Activated T-cell treated with anti-CD3 and anti-CD28 coated beads for 48 hours (primary cell): Measurements from ENCODE around the gene ANK3.

ENCODE experiments used
- DNase-seq: peaks from one replicate; pipeline ENCODE4 v3.0.0-alpha.2; 2020; ENCODE audit warnings: low read depth

ANK3 gene

DNA sequence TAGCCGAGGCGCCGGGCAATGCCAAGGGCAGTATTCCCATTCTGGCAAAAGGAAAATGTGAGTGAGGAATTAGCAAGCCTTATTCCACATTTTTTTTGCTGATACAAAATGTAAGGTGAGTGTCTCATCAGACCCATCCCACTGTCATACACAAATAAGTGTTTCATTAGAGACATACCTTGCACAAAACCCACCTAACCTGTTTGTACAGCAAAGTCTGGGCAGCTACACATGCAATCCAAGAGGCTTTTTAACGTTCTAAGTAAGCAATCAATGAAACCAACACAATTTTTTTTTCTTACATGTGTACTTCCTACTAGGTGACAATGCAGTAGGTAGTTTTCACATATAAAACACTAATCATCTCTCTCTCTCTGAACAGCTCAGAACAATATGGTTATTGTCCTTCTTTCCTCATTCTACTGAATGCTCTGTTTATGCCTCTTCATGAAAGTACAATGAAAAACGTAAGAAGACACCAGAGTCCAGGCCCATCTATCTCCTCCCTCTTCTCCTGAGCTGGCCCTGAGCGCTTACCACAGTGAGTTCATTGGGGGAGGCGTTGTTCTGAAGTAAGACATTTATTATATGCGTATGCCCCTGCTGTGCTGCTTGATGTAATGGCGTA, 217.2 kb downstream of the ANK3 start:
- no peak for DNase-seq

DNA sequence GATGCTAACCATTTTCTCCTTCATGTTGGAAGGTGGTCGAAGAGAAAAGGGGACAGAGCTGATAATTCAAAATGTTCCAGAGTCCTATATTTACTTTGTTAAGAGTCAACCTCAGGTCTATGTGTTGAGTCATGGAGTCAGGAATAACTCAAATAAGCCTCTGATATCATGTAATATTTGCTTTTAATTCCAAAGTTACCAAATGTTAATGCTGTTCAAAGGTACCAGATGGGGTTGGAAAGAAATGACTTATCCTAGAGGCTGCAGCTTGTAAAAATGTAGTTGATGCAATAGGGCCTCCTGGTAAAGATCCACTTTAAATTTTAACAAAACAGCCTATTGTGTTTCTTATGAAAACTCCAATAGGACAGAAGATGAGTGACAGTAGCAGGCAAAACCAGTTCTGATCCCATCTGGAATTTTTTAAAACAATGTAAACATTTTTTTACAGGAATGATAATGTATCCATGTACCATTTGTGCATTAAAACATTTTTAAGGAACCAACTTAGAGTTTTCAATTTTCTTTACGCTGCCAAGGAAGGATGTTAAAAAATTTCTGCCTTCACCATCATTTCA, 218.2 kb downstream of the ANK3 start:
- DNase-seq: no peak

GRCh38 chr10:60170250-60170649, 219.4 kb downstream of the ANK3 start:
- no peak for DNase-seq

- DNase-seq: no peak
These were observed 220.6 kb downstream of the ANK3 start for GRCh38 chr10:60169111-60169510.

DNA sequence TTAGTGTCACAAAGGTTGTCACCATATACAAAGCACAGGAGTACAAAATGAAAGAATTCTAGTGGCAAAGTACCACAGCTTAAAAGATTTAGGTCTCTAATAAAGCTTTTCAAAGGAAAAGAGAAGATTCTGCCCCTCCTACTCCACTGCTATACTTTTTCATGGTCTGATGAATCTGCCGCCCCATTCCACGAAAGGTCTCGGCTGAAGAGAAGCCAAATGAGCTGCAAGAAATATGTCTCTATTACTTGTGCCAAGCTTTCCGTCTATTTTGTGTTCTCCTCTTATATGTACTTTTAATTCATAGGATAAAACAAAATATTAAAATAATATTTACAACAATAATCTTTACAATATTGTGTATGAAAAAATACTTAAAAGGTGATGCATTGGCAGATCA, 222.6 kb downstream of the ANK3 start:
- DNase-seq: no peak

DNA sequence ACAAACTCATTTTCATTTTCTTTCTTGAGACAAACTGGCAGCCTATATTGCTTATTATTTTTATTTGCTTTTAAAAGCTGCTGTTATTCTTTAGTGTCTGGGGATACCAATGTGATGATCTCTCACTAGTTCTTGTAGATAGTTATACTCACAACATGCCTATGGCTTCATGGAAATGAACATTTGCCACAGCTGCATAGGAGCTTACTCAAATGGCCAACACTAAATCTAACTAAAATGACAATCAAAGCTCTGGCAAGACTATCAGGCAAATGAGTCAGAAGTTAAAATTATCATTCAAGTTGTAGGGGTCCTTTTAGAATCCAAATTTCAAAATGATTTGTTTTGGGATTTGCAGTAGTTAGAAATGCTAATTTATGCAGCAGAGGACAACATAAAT, 225.9 kb downstream of the ANK3 start:
- DNase-seq: no peak

DNA sequence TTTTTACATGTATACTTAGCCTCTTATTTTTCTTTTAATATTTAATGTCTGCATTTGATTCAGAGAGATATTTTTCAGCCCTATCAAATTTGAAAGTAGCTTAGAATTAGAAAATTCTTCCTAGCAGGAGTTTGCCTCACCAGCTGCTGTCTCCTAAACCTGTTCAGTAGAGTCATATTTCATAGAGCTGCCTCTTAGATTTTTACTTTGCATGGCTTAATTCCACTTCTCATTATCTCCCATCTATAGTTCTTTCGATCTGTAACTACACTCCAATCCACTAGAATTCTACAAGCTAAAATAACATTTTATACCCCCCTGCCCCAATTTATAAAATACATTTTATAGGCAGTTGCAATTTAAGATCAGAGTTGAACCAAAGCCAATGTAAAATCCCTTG, 227.0 kb downstream of the ANK3 start:
- no peak for DNase-seq

- no peak for DNase-seq
These were observed 233.6 kb downstream of the ANK3 start for GRCh38 chr10:60155943-60156683.

GRCh38 chr10:60155099-60155877, 234.4 kb downstream of the ANK3 start:
- no peak for DNase-seq

DNA sequence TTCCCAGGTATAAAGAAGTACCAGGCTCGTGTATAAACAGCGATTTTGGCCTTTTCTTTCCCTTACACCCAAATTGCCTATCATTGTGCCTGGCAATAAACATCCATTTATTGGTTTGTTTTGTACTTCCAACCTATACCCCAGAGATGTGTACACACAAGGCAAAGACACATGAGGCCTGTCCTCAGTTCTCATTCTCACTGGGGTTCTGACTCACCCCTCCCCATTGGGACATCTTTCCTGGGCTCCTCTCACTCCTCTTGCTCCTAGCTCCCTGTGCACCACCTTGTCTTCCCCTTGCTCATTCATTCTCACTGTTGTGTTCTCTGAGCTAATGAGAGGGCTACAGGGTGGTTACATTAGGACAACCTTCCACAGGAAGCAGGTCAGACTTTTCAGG, 240.7 kb downstream of the ANK3 start:
- DNase-seq: no peak

GRCh38 chr10:60148266-60148840, 241.3 kb downstream of the ANK3 start:
- no peak for DNase-seq

GRCh38 chr10:60147576-60148265, 242.0 kb downstream of the ANK3 start:
- no peak for DNase-seq

- DNase-seq: no peak
These were observed 242.7 kb downstream of the ANK3 start for GRCh38 chr10:60147025-60147424.

DNA sequence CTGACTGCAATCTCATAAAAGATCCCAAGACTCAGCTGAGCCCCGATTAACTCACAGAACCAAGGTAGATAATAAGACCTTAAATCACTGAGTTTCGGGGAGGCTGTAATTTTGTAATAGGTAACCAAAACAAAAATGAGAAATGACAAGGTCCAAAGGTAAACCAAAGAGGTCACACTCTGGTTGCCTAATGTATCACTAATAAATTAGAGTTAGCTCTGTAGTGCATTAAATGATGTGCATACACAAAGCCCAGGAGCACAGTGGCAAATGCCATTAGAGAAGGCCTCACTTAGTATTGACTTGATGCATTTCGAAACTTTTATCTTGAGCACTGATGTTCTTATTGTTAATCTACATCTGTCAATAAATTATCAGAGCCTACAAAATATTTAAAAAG, 245.6 kb downstream of the ANK3 start:
- DNase-seq: no peak

DNA sequence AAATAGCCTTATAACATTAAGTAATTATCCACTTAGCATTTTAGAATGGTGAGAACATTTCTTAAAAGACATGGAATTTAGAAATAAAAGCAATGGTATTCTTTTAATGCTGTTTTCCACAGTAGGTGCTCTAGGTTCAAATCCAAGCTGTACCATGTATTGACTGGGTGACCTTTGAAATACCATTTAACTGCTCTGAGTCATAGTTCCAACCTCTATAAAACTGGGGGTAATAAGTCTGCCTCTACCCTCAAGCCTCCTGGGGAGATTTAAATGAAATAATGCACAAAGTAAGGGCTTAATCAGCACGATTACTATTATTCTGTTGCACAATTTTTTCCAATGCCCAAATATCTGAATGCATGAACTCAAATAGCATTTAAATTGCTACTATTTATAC, 246.9 kb downstream of the ANK3 start:
- DNase-seq: no peak

- no peak for DNase-seq
These were observed 247.6 kb downstream of the ANK3 start for GRCh38 chr10:60141896-60142559.

- no peak for DNase-seq
These were observed 248.7 kb downstream of the ANK3 start for GRCh38 chr10:60140651-60141632.

GRCh38 chr10:60139798-60140566, 249.7 kb downstream of the ANK3 start:
- DNase-seq: no peak

DNA sequence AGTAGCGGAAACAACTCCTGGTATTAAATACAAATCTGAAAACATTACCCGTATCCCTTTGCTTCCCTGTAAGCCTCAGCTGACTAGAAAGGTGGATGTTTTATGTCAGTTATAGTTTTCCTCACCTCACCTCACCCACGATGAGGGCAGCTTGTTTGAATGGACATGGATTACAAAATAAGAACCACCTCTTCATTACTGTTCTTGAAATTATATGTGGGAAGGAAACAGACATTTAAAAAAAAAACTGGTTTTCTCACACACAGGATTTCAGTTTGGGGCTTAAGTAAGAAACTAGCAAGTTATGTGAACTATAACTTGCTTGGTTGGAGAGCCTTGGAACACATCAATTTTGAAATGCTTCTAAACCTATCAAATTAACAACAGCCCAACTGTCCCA, 250.4 kb downstream of the ANK3 start:
- DNase-seq: no peak
